HepG2 (cell line): ENCODE measurements around the gene ALDH7A1. TPM values are rescaled to one million over a fixed set of nuclear protein-coding genes. Genes with fewer than 3 reads are reported as not detected.

ENCODE experiments used
- ARID5B ChIP-seq: IDR thresholded peaks from 2 replicates; pipeline ENCODE4 v1.4.0; 2020; ENCODE audit warnings: mild to moderate bottlenecking, missing genetic modification reagents
- FOXM1 ChIP-seq: sonication (generic); formaldehyde crosslinking; IDR thresholded peaks from 2 replicates; pipeline ENCODE4 v1.5.0; 2020; ENCODE audit warnings: missing genetic modification reagents
- GTF3A ChIP-seq: sonication (generic); formaldehyde crosslinking; conservative IDR thresholded peaks from 2 replicates; pipeline ENCODE4 v1.4.0; 2020; ENCODE audit warnings: mild to moderate bottlenecking, missing genetic modification reagents
- HDAC6 ChIP-seq: fragments of 200-600 bp; sonication (generic); IDR thresholded peaks from 2 replicates; pipeline ENCODE4 v1.7.0; 2017; ENCODE audit warnings: mild to moderate bottlenecking, antibody characterized with exemption, low read length, low read depth
- JUNB ChIP-seq: sonication (generic); formaldehyde crosslinking; IDR thresholded peaks from 2 replicates; pipeline ENCODE4 v1.8.0; 2022; ENCODE audit warnings: missing genetic modification reagents, mild to moderate bottlenecking, borderline replicate concordance
- KAT2B ChIP-seq: fragments of 150-350 bp; IDR thresholded peaks from 2 replicates; pipeline ENCODE4 v1.6.1; 2014; ENCODE audit warnings: low read depth, low read length, borderline replicate concordance
- NR3C1 ChIP-seq: sonication (generic); formaldehyde crosslinking; IDR thresholded peaks from 2 replicates; pipeline ENCODE4 v1.4.0; 2020; ENCODE audit warnings: missing genetic modification reagents
- RBM22 ChIP-seq: fragments of 200-400 bp; formaldehyde crosslinking; optimal IDR thresholded peaks from 2 replicates; pipeline ENCODE3; 2017; ENCODE audit warnings: mild to moderate bottlenecking, low read length, moderate library complexity
- ZFP36 ChIP-seq: fragments of 150-350 bp; IDR thresholded peaks from 2 replicates; pipeline ENCODE4 v1.6.1; 2018; ENCODE audit warnings: borderline replicate concordance, low read length, low read depth; ENCODE audit not compliant: partially characterized antibody
- ZFP41 ChIP-seq: sonication (generic); formaldehyde crosslinking; IDR thresholded peaks from 2 replicates; pipeline ENCODE4 v1.4.0; 2020; ENCODE audit warnings: mild to moderate bottlenecking, missing genetic modification reagents, borderline replicate concordance
- ZNF234 ChIP-seq: sonication (generic); formaldehyde crosslinking; conservative IDR thresholded peaks from 2 replicates; pipeline ENCODE4 v1.5.1; 2020; ENCODE audit warnings: mild to moderate bottlenecking, missing genetic modification reagents
- ZNF75D ChIP-seq: sonication (generic); formaldehyde crosslinking; IDR thresholded peaks from 2 replicates; pipeline ENCODE4 v1.8.1; 2023; ENCODE audit warnings: missing genetic modification reagents, mild to moderate bottlenecking, borderline replicate concordance
- ZNF850 ChIP-seq: sonication (generic); formaldehyde crosslinking; conservative IDR thresholded peaks from 2 replicates; pipeline ENCODE4 v1.9.0; 2021; ENCODE audit warnings: mild to moderate bottlenecking, missing genetic modification reagents
- ZSCAN25 ChIP-seq: sonication (generic); formaldehyde crosslinking; IDR thresholded peaks from 2 replicates; pipeline ENCODE4 v1.8.0; 2022; ENCODE audit warnings: mild to moderate bottlenecking, missing genetic modification reagents
- ZSCAN5A ChIP-seq: sonication (generic); formaldehyde crosslinking; IDR thresholded peaks from 2 replicates; pipeline ENCODE4 v1.8.0; 2022; ENCODE audit warnings: mild to moderate bottlenecking, missing genetic modification reagents, borderline replicate concordance
- polyA plus RNA-seq, 8 experiments: library from polyadenylated mRNA; depleted of rRNA in 3 of 8; stranded (reverse) in 7 of 8; unstranded in 1 of 8; fragments of >200 nt; fragmentation: Illumina TruSeq in 4 of 8; extraction: Trizol in 4 of 8; gene quantifications; 2 replicates each; pipeline versions ENCODE4 v1.2.1 to v1.2.3, GENCODE V29; 2011 to 2016; ENCODE audit warnings: low read depth in 4 of 8, missing spikeins in 1 of 8, mixed read lengths in 1 of 8; ENCODE audit not compliant: insufficient read depth in 1 of 8
- total RNA-seq, 5 experiments: library from RNA; depleted of rRNA; stranded (reverse); fragments of >200 nt; fragmentation: Illumina TruSeq; extraction: Trizol; gene quantifications; 2 replicates each; pipeline ENCODE4 v1.2.3, GENCODE V29; 2016; ENCODE audit warnings: low read depth in 1 of 5
- TF ChIP-seq, protein P1 (sequence below), 2 experiments: sonication (generic) in 1 of 2; formaldehyde crosslinking in 1 of 2; IDR thresholded peaks; 2 replicates each; pipeline versions ENCODE4 v1.4.0 to v1.6.1; 2018 to 2020; ENCODE audit warnings: missing genetic modification reagents in 2 of 2, borderline replicate concordance in 1 of 2, low read depth in 1 of 2, mild to moderate bottlenecking in 1 of 2, missing biosample characterization in 1 of 2
- TF ChIP-seq, protein P2 (sequence below): sonication (generic); formaldehyde crosslinking; IDR thresholded peaks from 2 replicates; pipeline ENCODE4 v1.4.0; 2020; ENCODE audit warnings: missing genetic modification reagents
- TF ChIP-seq, protein P3 (sequence below): IDR thresholded peaks from 2 replicates; pipeline ENCODE4 v1.6.1; 2016; ENCODE audit warnings: low read depth

The ALDH7A1 gene
- total and polyA plus RNA-seq, 2 of the 13 experiments (the other 11 are each of a cell fraction or from before 2014, with no cell fraction given) = 69.0 to 100 TPM

DNA sequence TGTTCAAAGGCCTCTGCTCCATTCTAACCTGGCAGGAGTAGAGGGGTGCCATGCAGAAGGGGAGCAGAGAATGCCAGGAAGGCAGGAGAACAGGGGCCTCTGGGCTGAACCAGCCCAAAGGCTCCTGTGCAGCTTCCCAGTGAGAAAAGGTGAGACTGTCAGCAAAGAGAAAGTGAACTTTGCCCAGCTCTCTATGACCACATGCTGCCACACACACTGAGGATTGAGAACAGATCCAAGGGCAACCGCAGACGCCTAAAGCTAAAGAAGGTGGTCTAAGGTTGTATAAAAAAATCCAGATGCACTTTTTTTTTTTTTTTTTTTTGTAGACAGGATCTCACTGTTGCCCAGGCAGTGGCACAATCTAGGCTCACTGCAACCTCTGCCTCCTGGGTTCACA is 51.4 kb downstream of the ALDH7A1 start (continued):
- TF ChIP-seq, protein P1, sequence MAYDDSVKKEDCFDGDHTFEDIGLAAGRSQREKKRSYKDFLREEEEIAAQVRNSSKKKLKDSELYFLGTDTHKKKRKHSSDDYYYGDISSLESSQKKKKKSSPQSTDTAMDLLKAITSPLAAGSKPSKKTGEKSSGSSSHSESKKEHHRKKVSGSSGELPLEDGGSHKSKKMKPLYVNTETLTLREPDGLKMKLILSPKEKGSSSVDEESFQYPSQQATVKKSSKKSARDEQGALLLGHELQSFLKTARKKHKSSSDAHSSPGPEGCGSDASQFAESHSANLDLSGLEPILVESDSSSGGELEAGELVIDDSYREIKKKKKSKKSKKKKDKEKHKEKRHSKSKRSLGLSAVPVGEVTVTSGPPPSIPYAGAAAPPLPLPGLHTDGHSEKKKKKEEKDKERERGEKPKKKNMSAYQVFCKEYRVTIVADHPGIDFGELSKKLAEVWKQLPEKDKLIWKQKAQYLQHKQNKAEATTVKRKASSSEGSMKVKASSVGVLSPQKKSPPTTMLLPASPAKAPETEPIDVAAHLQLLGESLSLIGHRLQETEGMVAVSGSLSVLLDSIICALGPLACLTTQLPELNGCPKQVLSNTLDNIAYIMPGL (CRISPR knock-in tag; IDR thresholded peaks at IDR 0.05; ENCODE audit: borderline replicate concordance in 1 of 2, low read depth in 1 of 2) = no peak
- TF ChIP-seq ZNF75D (CRISPR knock-in tag) (no peak), KAT2B (no peak), ZFP36 (no peak), ZSCAN5A (CRISPR knock-in tag) (no peak), NR3C1 (CRISPR knock-in tag) (no peak), ZFP41 (no peak), RBM22 (peak; percentile 23), FOXM1 (CRISPR knock-in tag) (no peak), ZNF850 (CRISPR knock-in tag) (no peak), GTF3A (CRISPR knock-in tag) (no peak), HDAC6 (no peak), JUNB (no peak), ZNF234 (CRISPR knock-in tag) (no peak), ZSCAN25 (no peak), ARID5B (CRISPR knock-in tag) (peak; percentile 41; the same call in 1 of the 2 replicates)
- TF ChIP-seq, protein P2, sequence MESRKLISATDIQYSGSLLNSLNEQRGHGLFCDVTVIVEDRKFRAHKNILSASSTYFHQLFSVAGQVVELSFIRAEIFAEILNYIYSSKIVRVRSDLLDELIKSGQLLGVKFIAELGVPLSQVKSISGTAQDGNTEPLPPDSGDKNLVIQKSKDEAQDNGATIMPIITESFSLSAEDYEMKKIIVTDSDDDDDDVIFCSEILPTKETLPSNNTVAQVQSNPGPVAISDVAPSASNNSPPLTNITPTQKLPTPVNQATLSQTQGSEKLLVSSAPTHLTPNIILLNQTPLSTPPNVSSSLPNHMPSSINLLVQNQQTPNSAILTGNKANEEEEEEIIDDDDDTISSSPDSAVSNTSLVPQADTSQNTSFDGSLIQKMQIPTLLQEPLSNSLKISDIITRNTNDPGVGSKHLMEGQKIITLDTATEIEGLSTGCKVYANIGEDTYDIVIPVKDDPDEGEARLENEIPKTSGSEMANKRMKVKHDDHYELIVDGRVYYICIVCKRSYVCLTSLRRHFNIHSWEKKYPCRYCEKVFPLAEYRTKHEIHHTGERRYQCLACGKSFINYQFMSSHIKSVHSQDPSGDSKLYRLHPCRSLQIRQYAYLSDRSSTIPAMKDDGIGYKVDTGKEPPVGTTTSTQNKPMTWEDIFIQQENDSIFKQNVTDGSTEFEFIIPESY (CRISPR knock-in tag) = peak; percentile 67; the same call in 1 of the 2 replicates
- TF ChIP-seq, protein P3, sequence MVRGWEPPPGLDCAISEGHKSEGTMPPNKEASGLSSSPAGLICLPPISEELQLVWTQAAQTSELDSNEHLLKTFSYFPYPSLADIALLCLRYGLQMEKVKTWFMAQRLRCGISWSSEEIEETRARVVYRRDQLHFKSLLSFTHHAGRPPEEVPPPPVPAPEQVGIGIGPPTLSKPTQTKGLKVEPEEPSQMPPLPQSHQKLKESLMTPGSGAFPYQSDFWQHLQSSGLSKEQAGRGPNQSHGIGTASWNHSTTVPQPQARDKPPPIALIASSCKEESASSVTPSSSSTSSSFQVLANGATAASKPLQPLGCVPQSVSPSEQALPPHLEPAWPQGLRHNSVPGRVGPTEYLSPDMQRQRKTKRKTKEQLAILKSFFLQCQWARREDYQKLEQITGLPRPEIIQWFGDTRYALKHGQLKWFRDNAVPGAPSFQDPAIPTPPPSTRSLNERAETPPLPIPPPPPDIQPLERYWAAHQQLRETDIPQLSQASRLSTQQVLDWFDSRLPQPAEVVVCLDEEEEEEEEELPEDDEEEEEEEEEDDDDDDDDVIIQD (CRISPR knock-in tag) = no peak
